Endothelial cell (in vitro differentiated cells): ENCODE measurements around the gene AGAP2. TPM values are rescaled to one million over a fixed set of nuclear protein-coding genes. Genes with fewer than 3 reads are reported as not detected.

Experiments
- DNase-seq: peaks from one replicate; pipeline ENCODE4 v3.0.0; 2021; ENCODE audit warnings: low spot score
- H3K27ac Mint-ChIP-seq: one replicate; pipeline ENCODE4 v1.8.0; 2021; ENCODE audit warnings: mixed read lengths, inconsistent platforms; ENCODE audit not compliant: unreplicated experiment
- H3K27me3 Mint-ChIP-seq: one replicate; pipeline ENCODE4 v1.8.0; 2021; ENCODE audit warnings: mild to moderate bottlenecking, moderate library complexity, mixed read lengths, inconsistent platforms; ENCODE audit not compliant: unreplicated experiment
- H3K36me3 Mint-ChIP-seq: one replicate; pipeline ENCODE4 v1.8.0; 2021; ENCODE audit warnings: mild to moderate bottlenecking, low read depth, mixed read lengths, inconsistent platforms; ENCODE audit not compliant: unreplicated experiment
- H3K4me1 Mint-ChIP-seq: one replicate; pipeline ENCODE4 v1.8.0; 2021; ENCODE audit warnings: mild to moderate bottlenecking, mixed read lengths, inconsistent platforms; ENCODE audit not compliant: unreplicated experiment
- H3K4me3 Mint-ChIP-seq: one replicate; pipeline ENCODE4 v1.8.0; 2021; ENCODE audit warnings: mild to moderate bottlenecking, mixed read lengths, inconsistent platforms; ENCODE audit not compliant: unreplicated experiment
- H3K9me3 Mint-ChIP-seq: one replicate; pipeline ENCODE4 v1.8.0; 2021; ENCODE audit warnings: mixed read lengths, inconsistent platforms; ENCODE audit not compliant: unreplicated experiment
- total RNA-seq: library from RNA; stranded (reverse); fragmentation: NEBNext Ultra II Directional; extraction: Animal tissue kit (Norgen Biotek cat#: 25700); gene quantifications from one replicate; pipeline ENCODE4 v1.2.1, GENCODE V29; 2021; ENCODE audit not compliant: unreplicated experiment
- TF ChIP-seq, protein P1 (sequence below): fragments of 200-600 bp; sonication (generic); IDR thresholded peaks from one replicate; pipeline ENCODE4 v1.5.0; 2021; ENCODE audit warnings: antibody characterized with exemption; ENCODE audit not compliant: unreplicated experiment

Gene AGAP2
- total RNA-seq, 1 donor from 2014 or later: 27.0 TPM

DNA sequence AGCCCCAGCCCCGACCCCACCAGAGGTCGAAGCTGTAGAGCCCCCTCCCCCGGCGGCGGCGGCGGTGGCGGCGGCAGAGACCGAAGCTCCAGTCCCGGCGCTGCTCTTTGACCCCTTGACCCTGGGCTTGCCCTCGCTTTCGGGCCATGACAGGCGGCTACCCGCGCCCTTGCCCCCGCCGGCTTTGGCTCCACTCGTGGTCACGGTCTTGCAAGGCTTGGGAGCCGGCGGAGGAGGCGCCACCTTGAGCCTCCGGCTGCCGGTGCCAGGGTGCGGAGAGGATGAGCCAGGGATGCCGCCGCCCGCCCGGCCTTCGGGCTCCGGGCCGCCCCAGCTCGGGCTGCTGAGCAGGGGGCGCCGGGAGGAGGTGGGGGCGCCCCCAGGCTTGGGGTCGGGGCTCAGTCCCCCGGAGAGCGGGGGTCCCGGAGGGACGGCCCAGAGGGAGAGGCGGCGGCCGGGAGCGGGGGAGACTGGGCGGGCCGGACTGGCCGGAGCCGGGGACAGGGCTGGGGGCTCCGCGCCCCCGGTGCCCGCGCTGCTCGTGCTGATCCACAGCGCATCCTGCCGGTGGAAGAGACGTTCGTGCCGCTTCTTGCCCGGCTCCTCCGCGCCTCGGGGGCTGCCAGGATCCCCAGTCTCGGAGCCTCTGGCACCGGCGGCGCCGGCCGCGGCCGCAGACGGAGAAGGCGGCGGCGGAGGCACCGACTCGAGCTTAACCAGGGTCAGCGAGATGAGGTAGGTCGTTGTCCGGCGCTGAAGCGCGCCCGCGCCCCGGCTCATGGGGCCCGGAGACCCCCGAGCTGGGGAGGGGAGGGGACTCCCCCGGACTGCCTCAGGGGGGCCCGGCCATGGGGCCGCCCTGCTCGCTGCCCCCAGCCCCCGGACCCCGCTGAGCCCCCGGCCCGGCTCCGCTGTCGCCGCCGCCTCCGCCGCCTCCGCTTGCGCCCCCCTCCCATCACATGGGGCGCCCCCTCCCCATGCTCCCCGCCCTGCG lies 778 bp downstream of the AGAP2 start:
- Mint-ChIP-seq H3K4me1 (peaks cover 36% of the 10 kb centered on the region), H3K36me3 (peaks cover 24% of the 10 kb centered on the region), H3K27ac (no peak overlapping the region), H3K9me3 (no peaks in the 10 kb centered on the region), H3K27me3 (peaks cover 41% of the 10 kb centered on the region), H3K4me3 (no peak overlapping the region)
- TF ChIP-seq, protein P1, sequence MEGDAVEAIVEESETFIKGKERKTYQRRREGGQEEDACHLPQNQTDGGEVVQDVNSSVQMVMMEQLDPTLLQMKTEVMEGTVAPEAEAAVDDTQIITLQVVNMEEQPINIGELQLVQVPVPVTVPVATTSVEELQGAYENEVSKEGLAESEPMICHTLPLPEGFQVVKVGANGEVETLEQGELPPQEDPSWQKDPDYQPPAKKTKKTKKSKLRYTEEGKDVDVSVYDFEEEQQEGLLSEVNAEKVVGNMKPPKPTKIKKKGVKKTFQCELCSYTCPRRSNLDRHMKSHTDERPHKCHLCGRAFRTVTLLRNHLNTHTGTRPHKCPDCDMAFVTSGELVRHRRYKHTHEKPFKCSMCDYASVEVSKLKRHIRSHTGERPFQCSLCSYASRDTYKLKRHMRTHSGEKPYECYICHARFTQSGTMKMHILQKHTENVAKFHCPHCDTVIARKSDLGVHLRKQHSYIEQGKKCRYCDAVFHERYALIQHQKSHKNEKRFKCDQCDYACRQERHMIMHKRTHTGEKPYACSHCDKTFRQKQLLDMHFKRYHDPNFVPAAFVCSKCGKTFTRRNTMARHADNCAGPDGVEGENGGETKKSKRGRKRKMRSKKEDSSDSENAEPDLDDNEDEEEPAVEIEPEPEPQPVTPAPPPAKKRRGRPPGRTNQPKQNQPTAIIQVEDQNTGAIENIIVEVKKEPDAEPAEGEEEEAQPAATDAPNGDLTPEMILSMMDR: no peak
- DNase-seq: peak; percentile 48

DNA sequence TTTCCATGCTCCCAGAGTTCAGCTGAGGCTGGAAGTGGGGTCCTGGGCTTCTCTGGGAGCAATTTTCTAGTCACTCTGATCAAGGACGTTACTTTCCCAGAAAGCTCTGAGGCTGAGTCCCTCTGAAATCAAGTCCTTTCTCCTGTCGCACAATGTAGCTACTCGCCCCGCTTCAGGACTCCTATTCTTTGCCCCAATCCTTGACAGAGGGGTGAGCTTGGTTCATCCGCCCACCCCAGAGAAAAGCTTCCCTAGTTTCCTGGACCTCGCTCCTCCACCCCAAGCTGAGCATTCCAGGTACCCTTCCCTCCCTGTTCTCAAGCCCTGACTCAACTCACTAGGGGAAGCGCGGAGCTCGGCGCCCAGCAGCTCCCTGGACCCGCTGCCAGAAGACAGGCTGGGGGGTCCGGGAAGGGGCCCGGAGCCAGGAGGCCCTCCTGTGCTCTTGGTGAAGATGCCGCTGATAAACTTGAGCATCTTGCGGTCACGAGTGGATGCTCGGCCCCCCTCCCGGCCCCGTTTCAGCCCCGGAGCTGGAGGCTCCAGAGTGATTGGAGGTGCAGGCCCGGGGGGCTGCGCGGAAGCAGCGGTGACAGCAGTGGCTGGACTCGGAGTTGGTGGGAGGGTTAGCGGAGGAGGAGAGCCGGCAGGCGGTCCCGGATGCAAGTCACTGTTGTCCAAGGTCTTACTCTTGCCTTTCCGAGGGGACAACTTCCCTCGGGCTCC lies 1.6 kb downstream of the AGAP2 start:
- Mint-ChIP-seq H3K9me3 (no peaks in the 10 kb centered on the region), H3K4me3 (peak overlapping the region; percentile 90), H3K27me3 (peaks cover 38% of the 10 kb centered on the region), H3K36me3 (peaks cover 28% of the 10 kb centered on the region), H3K27ac (peak overlapping the region; percentile 94), H3K4me1 (peaks cover 39% of the 10 kb centered on the region)
- DNase-seq: no peak
- TF ChIP-seq, protein P1: no peak

DNA sequence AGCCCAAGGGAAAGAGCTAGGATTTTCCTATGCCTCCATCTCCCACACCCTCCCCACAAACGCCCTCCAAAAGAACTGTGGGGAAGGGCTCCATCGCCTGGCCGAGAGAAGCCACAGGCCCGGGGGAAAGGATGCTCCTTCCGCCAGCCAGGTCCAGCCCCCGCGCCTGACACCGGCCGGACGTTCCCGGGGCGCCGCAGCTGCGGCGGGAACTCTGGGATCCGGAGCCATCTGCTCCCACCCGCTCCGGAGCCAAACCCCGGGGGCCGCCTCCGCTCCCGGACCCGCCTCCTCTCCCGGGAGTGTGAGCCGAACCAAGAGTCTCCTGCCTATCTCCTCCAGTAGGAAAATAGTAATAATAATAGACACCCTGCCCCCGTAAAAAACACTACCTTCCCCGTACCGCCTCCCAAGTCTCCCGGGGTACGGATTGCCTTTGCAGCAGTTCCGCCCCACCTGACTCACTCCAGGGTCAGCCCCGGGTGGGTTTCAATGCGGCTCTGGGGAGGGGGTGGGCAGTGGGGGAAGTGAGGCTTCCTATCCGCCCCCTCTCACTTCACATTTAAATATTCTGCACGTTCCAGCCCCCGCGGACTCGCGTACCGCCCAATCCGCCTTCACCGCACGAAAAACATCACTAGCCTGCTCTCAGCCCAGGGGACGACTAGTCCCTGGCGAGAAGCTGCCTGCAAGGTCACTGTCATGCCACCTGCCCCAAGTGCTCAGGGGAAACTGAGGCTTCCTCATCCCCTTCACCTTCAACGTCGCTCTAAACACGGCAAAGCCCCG lies 2.4 kb downstream of the AGAP2 start:
- Mint-ChIP-seq H3K36me3 (peaks cover 32% of the 10 kb centered on the region), H3K4me3 (peak overlapping the region; percentile 90), H3K27ac (peak overlapping the region; percentile 94), H3K9me3 (no peaks in the 10 kb centered on the region), H3K27me3 (peaks cover 34% of the 10 kb centered on the region), H3K4me1 (peaks cover 34% of the 10 kb centered on the region)
- TF ChIP-seq, protein P1: no peak
- DNase-seq: peak; percentile 61

DNA sequence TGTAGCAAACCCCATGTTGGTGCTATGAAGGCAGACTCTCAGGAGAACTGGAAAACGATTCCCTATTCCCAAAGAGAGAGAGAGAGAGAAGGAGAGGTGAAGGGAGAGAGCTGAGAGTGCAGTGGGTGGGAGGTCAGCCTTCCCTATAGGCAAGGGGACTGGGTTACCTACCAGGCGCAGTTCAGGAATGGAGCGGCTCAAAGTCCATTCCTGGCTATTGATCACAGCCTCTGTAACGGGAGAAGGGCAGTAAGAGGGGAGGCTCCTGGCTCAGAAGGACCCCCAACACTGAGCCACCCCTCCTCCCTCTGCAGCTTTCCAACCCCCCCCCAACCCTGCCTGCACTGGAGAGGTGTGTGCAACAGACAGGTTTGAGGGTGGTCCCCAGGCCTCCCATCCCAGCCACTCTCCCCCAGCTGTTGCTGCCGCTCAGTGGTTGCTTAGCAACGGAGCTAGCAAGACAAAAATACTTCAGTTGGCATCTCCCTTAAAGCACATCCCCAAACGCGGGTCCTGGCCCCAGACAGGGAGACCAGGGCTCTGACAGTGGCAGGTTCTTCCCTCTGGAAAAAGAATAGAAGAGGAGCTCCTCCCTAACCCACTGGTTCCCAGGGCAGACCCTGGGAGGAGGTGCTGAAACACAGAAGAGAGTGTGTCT lies 3.2 kb downstream of the AGAP2 start:
- TF ChIP-seq, protein P1: no peak
- H3K4me3 Mint-ChIP-seq: peak overlapping the region; percentile 82
- DNase-seq: no peak
- H3K27ac Mint-ChIP-seq: peak overlapping the region; percentile 58
- peaks cover 33% of the 10 kb centered on the region for H3K27me3 Mint-ChIP-seq
- H3K4me1 Mint-ChIP-seq: peaks cover 27% of the 10 kb centered on the region
- peaks cover 32% of the 10 kb centered on the region for H3K36me3 Mint-ChIP-seq
- H3K9me3 Mint-ChIP-seq: no peaks in the 10 kb centered on the region
